Common myeloid progenitor, CD34-positive (primary cell): ENCODE data around the gene LIME1.

ENCODE experiments used
- CTCF ChIA-PET: fragments of 350-600 bp; sonication (Branson Sonifier 250); formaldehyde crosslinking; loops from one replicate; lab custom pipeline; 2021; ENCODE audit warnings: antibody characterized with exemption; lab: Charles Lee
- POLR2A ChIA-PET: fragments of 350-600 bp; sonication (Branson Sonifier 250); formaldehyde crosslinking; loops from one replicate; lab custom pipeline; 2021; ENCODE audit warnings: antibody characterized with exemption; lab: Charles Lee
- DNase-seq, 3 donors: peaks; one replicate each; pipeline versions ENCODE4 v3.0.0 to v3.0.0-alpha.2; 2013
- H3K27ac ChIP-seq, 2 experiments: 1 replicate in 1 of 2; 2 replicates in 1 of 2; pipeline ENCODE4 v1.7.0; 2013; ENCODE audit warnings: inconsistent platforms in 2 of 2, low read length in 2 of 2, mild to moderate bottlenecking in 2 of 2, low read depth in 1 of 2, moderate library complexity in 1 of 2; ENCODE audit not compliant: severe bottlenecking in 2 of 2, insufficient read depth in 1 of 2, poor library complexity in 1 of 2
- H3K27me3 ChIP-seq, 5 experiments: replicated peaks in 2 of 5; 1 replicate in 3 of 5; 2 replicates in 2 of 5; pipeline versions ENCODE4 v1.6.1 to v1.7.0; 2013; ENCODE audit warnings: low read length in 4 of 5, mild to moderate bottlenecking in 2 of 5, moderate library complexity in 2 of 5, inconsistent platforms in 1 of 5; ENCODE audit not compliant: insufficient read depth in 5 of 5, control insufficient read depth in 4 of 5
- H3K36me3 ChIP-seq, 4 experiments: 1 replicate in 2 of 4; 2 replicates in 2 of 4; pipeline versions ENCODE4 v1.6.1 to v1.7.0; 2013; ENCODE audit warnings: low read length in 3 of 4, control low read depth in 1 of 4, mild to moderate bottlenecking in 1 of 4; ENCODE audit not compliant: control insufficient read depth in 4 of 4, insufficient read depth in 4 of 4
- H3K4me1 ChIP-seq, 4 experiments: 1 replicate in 3 of 4; 2 replicates in 1 of 4; pipeline versions ENCODE4 v1.6.1 to v1.7.1; 2013; ENCODE audit warnings: low read length in 3 of 4, mild to moderate bottlenecking in 3 of 4, control low read depth in 1 of 4, inconsistent platforms in 1 of 4, moderate library complexity in 1 of 4; ENCODE audit not compliant: control insufficient read depth in 4 of 4, insufficient read depth in 4 of 4; ENCODE audit errors: control extremely low read depth in 1 of 4
- H3K4me3 ChIP-seq, 7 experiments: 1 replicate in 4 of 7; 2 replicates in 3 of 7; pipeline versions ENCODE4 v1.5.1 to v1.7.0; 2013; ENCODE audit warnings: mild to moderate bottlenecking in 7 of 7, low read length in 6 of 7, moderate library complexity in 6 of 7, inconsistent platforms in 2 of 7, low read depth in 2 of 7, control low read depth in 1 of 7; ENCODE audit not compliant: insufficient read depth in 4 of 7, control insufficient read depth in 1 of 7; ENCODE audit errors: extremely low read depth in 1 of 7
- H3K9me3 ChIP-seq, 5 experiments: 1 replicate in 4 of 5; 2 replicates in 1 of 5; pipeline versions ENCODE4 v1.6.1 to v1.7.1; 2013; ENCODE audit warnings: low read length in 4 of 5, mild to moderate bottlenecking in 2 of 5, inconsistent platforms in 1 of 5, low read depth in 1 of 5, moderate library complexity in 1 of 5; ENCODE audit not compliant: control insufficient read depth in 4 of 5, insufficient read depth in 2 of 5; ENCODE audit errors: control extremely low read depth in 1 of 5
- WGBS: methylation state at CpG from one replicate; pipeline ENCODE4 v1.1.5; 2013; ENCODE audit not compliant: insufficient coverage; 5-methylcytosine and 5-hydroxymethylcytosine counted together

The LIME1 gene

GRCh38 chr20:63743210-63743970 is 6.9 kb downstream of the LIME1 start:
- no peak for DNase-seq
- CTCF ChIA-PET = interaction anchor here (1.1 kb wide), 1 partner anchor 42 kb away, joined by 3 read pairs; no protein-coding TSS in a partner anchor
- no peak overlapping the region for H3K4me3 ChIP-seq
- peaks cover 0 to 25% (median 23%) of the 10 kb centered on the region in 4 experiments for H3K4me1 ChIP-seq
- H3K27ac ChIP-seq = no peak overlapping the region
- WGBS = 99% methylated on average over 16 of the region's 31 CpGs
- H3K36me3 ChIP-seq = peaks cover 0 to 33% (median 10%) of the 10 kb centered on the region in 4 experiments
- POLR2A ChIA-PET = interaction anchor here (0.7 kb wide), 1 partner anchor 718 kb away, joined by 4 read pairs; no protein-coding TSS in a partner anchor
- H3K9me3 ChIP-seq = no peaks in the 10 kb centered on the region
- peaks cover 0 to 4% (median 0%) of the 10 kb centered on the region in 5 experiments for H3K27me3 ChIP-seq

- ChIA-PET CTCF (no interaction called here), POLR2A (interaction anchor here (0.7 kb wide), 1 partner anchor 718 kb away, joined by 4 read pairs; no protein-coding TSS in a partner anchor)
- no peak for DNase-seq
- 100% methylated on average over 2 of the region's 4 CpGs for WGBS
- Histone ChIP-seq H3K4me3 (no peak overlapping the region), H3K27me3 (no peaks in the 10 kb centered on the region), H3K4me1 (peaks cover 0 to 18% (median 16%) of the 10 kb centered on the region in 4 experiments), H3K36me3 (peaks cover 0 to 33% (median 10%) of the 10 kb centered on the region in 4 experiments), H3K27ac (no peak overlapping the region), H3K9me3 (no peaks in the 10 kb centered on the region)
These were observed 7.7 kb downstream of the LIME1 start for GRCh38 chr20:63744158-63744557.

- CTCF ChIA-PET = no interaction called here
These were observed 8.3 kb downstream of the LIME1 start for GRCh38 chr20:63744574-63745423.

GRCh38 chr20:63745424-63745805 is 9.0 kb downstream of the LIME1 start:
- WGBS = 99% methylated on average over 10 of the region's 15 CpGs

More at GRCh38 chr20:63744574-63745423, 8.3 kb downstream of the LIME1 start:
- WGBS = 97% methylated on average over 23 of the region's 25 CpGs
- no peaks in the 10 kb centered on the region for H3K9me3 ChIP-seq
- no peaks in the 10 kb centered on the region for H3K27me3 ChIP-seq
- H3K4me3 ChIP-seq = no peak overlapping the region
- H3K36me3 ChIP-seq = peaks cover 0 to 33% (median 10%) of the 10 kb centered on the region in 4 experiments
- H3K4me1 ChIP-seq = peaks cover 0 to 16% (median 15%) of the 10 kb centered on the region in 4 experiments
- no peak for DNase-seq
- POLR2A ChIA-PET = no interaction called here
- no peak overlapping the region for H3K27ac ChIP-seq

GRCh38 chr20:63745961-63746731 is 9.7 kb downstream of the LIME1 start:
- H3K36me3 ChIP-seq = peaks cover 0 to 33% (median 11%) of the 10 kb centered on the region in 4 experiments
- ChIA-PET CTCF (no interaction called here), POLR2A (no interaction called here)
- no peak overlapping the region for H3K27ac ChIP-seq
- DNase-seq = no peak
- no peaks in the 10 kb centered on the region for H3K9me3 ChIP-seq
- no peak overlapping the region for H3K4me3 ChIP-seq
- 98% methylated on average over 20 of the region's 26 CpGs for WGBS
- peaks cover 0 to 12% (median 9%) of the 10 kb centered on the region in 4 experiments for H3K4me1 ChIP-seq
- no peaks in the 10 kb centered on the region for H3K27me3 ChIP-seq

More at GRCh38 chr20:63745424-63745805, 9.0 kb downstream of the LIME1 start:
- peaks cover 0 to 33% (median 11%) of the 10 kb centered on the region in 4 experiments for H3K36me3 ChIP-seq
- no peaks in the 10 kb centered on the region for H3K9me3 ChIP-seq
- POLR2A ChIA-PET = no interaction called here
- no peak for DNase-seq
- no peak overlapping the region for H3K27ac ChIP-seq
- peaks cover 0 to 15% (median 13%) of the 10 kb centered on the region in 4 experiments for H3K4me1 ChIP-seq
- CTCF ChIA-PET = no interaction called here
- no peak overlapping the region for H3K4me3 ChIP-seq
- H3K27me3 ChIP-seq = no peaks in the 10 kb centered on the region

- Histone ChIP-seq H3K27ac (no peak overlapping the region), H3K4me1 (peaks cover 0 to 8% (median 5%) of the 10 kb centered on the region in 4 experiments), H3K27me3 (no peaks in the 10 kb centered on the region), H3K4me3 (no peak overlapping the region), H3K9me3 (no peaks in the 10 kb centered on the region), H3K36me3 (peaks cover 0 to 33% (median 11%) of the 10 kb centered on the region in 4 experiments)
- 97% methylated on average over 37 of the region's 47 CpGs for WGBS
- ChIA-PET CTCF (no interaction called here), POLR2A (no interaction called here)
- DNase-seq = no peak
These were observed 10.4 kb downstream of the LIME1 start for GRCh38 chr20:63746751-63747315.
